ENCODE data around the gene BASP1. TPM values are rescaled to one million over a fixed set of nuclear protein-coding genes. Genes with fewer than 3 reads are reported as not detected.

Gene BASP1
- total and polyA plus RNA-seq, 10 of the 15 experiments (the other 5 are each of a cell fraction or from before 2014, with no cell fraction given) = 27.3 to 190 (median 102) TPM

- POLR2A ChIA-PET = interaction anchor here (0.6 kb wide), 1 partner anchor 37 kb away, joined by 10 read pairs; no protein-coding TSS in a partner anchor
- SMC1A ChIA-PET (ENCODE audit: uncharacterized antibody, unreplicated experiment) = no interaction called here
- intact Hi-C loops (cut with micrococcal nuclease; ENCODE audit: unreplicated experiment) = no loop called here
- ATAC-seq = no peak
- Histone ChIP-seq H3K36me3 (ENCODE audit: control insufficient read depth in 2 of 2, insufficient read depth in 2 of 2, low read length in 1 of 2) (no peaks in the 10 kb centered on the region), H3K79me2 (ENCODE audit: control insufficient read depth, insufficient read depth, low read length) (no peaks in the 10 kb centered on the region), H3K9me3 (replicated peaks; ENCODE audit: control insufficient read depth, insufficient read depth, low read length) (no peaks in the 10 kb centered on the region; the same call in 2 of the 3 replicates), H3K4me2 (ENCODE audit: control insufficient read depth, insufficient read depth) (no peak overlapping the region), H4K20me1 (ENCODE audit: control insufficient read depth, insufficient read depth) (no peaks in the 10 kb centered on the region), H3K9ac (ENCODE audit: control insufficient read depth, insufficient read depth, low read length) (no peak overlapping the region), H3K4me3 (no peak overlapping the region), H3K27me3 (replicated peaks in 1 of 2; ENCODE audit: control insufficient read depth in 2 of 2, insufficient read depth in 2 of 2, low read length in 1 of 2) (no peaks in the 10 kb centered on the region), H2AFZ (ENCODE audit: control insufficient read depth, low read depth, low read length) (no peak overlapping the region), H3K4me1 (ENCODE audit: control insufficient read depth, insufficient read depth, low read length) (no peaks in the 10 kb centered on the region), H3K27ac (ENCODE audit: control insufficient read depth, insufficient read depth) (no peak overlapping the region)
- TF ChIP-seq CEBPZ (IDR thresholded peaks at IDR 0.05; ENCODE audit: low read depth, low read length) (no peak), NFIC (IDR thresholded peaks at IDR 0.05; ENCODE audit: low read depth, low read length) (no peak), SKIL (IDR thresholded peaks at IDR 0.05; ENCODE audit: low read depth, poor library complexity, severe bottlenecking) (no peak), SIX5 (IDR thresholded peaks at IDR 0.05; ENCODE audit: low read depth, low read length, severe bottlenecking) (no peak), BACH1 (IDR thresholded peaks at IDR 0.05; ENCODE audit: borderline replicate concordance) (no peak), MAX (IDR thresholded peaks at IDR 0.05; ENCODE audit: low read depth, low read length) (no peak), ASH2L (IDR thresholded peaks at IDR 0.05; ENCODE audit: borderline replicate concordance, low read depth) (no peak), NFXL1 (IDR thresholded peaks at IDR 0.05; ENCODE audit: borderline replicate concordance) (no peak), EGR1 (IDR thresholded peaks at IDR 0.05; ENCODE audit: borderline replicate concordance in 1 of 2, low read depth in 2 of 2, low read length in 2 of 2) (no peak)
- FAIRE-seq = no peak
- in situ Hi-C loops (cut with MboI) = no loop called here
- no TSS peak for BruUV-seq (replicated peaks)
- no peak for DNase-seq (ENCODE audit: low read depth, low spot score)
- 84% methylated on average over 9 of the region's 9 CpGs for WGBS (ENCODE audit: insufficient coverage, insufficient replicate concordance, low lambda C conversion rate, missing lambda C conversion rate)
- RAD21 ChIA-PET (ENCODE audit: unreplicated experiment) = no interaction called here
- CTCF ChIA-PET = no interaction called here
Observed at GRCh38 chr5:17308326-17309065, 91.1 kb downstream of the BASP1 start.
